HG03342 (cell line): ENCODE results near the gene PCMTD2.
A peak's percentile ranks its signal among the peaks of the same experiment; 100 is the strongest.

ENCODE experiments used
- ATAC-seq: cut with Tn5 transposase; IDR thresholded peaks from one replicate; pipeline ENCODE4 v1.9.1; 2021; ENCODE audit warnings: mild to moderate bottlenecking, moderate library complexity; ENCODE audit not compliant: unreplicated experiment

PCMTD2 gene

GRCh38 chr20:64255361-64256281 is at the start of gene PCMTD2:
Gene PCMTD2 (plus strand): TSS chr20:64255748. CDS start chr20:64259966, 4,218 bp downstream.
- ATAC-seq, result peak; percentile 71

- ATAC-seq, result no peak
These were observed 48.9 kb upstream of the PCMTD2 start for GRCh38 chr20:64206614-64207013.

GRCh38 chr20:64207641-64208590 is 47.6 kb upstream of the PCMTD2 start:
- ATAC-seq, result no peak

- ATAC-seq, result no peak
These were observed 46.4 kb upstream of the PCMTD2 start for GRCh38 chr20:64209148-64209547.

GRCh38 chr20:64210656-64211369 is 44.7 kb upstream of the PCMTD2 start:
- ATAC-seq, result no peak

GRCh38 chr20:64211874-64212658 is 43.5 kb upstream of the PCMTD2 start:
- ATAC-seq, result no peak

GRCh38 chr20:64212755-64213154 is 42.8 kb upstream of the PCMTD2 start:
- no peak for ATAC-seq

GRCh38 chr20:64214113-64214512 is 41.4 kb upstream of the PCMTD2 start:
- no peak for ATAC-seq

- ATAC-seq, result no peak
These were observed 40.6 kb upstream of the PCMTD2 start for GRCh38 chr20:64214952-64215351.

GRCh38 chr20:64216036-64216435 is 39.5 kb upstream of the PCMTD2 start:
- ATAC-seq, result no peak

GRCh38 chr20:64216910-64217309 is 38.6 kb upstream of the PCMTD2 start:
- ATAC-seq, result no peak

- no peak for ATAC-seq
These were observed 37.9 kb upstream of the PCMTD2 start for GRCh38 chr20:64217539-64218221.

- ATAC-seq, result no peak
These were observed 36.3 kb upstream of the PCMTD2 start for GRCh38 chr20:64219202-64219601.

GRCh38 chr20:64219730-64220129 is 35.8 kb upstream of the PCMTD2 start:
- ATAC-seq, result no peak

GRCh38 chr20:64220420-64220819 is 35.1 kb upstream of the PCMTD2 start:
- no peak for ATAC-seq

- ATAC-seq, result no peak
These were observed 34.5 kb upstream of the PCMTD2 start for GRCh38 chr20:64220891-64221527.

GRCh38 chr20:64222291-64222735 is 33.2 kb upstream of the PCMTD2 start:
- ATAC-seq, result no peak

- ATAC-seq, result no peak
These were observed 32.6 kb upstream of the PCMTD2 start for GRCh38 chr20:64222851-64223525.
